NCI-H187 treated with DMSO at 0.1 percent for 48 hours (cell line): ENCODE data around the gene HMCES.

Experiments
- DNase-seq: peaks from one replicate; lab custom pipeline; 2025; lab: John Stamatoyannopoulos, UW

Gene HMCES

GRCh38 chr3:129278439-129278965, at the start of gene HMCES:
Gene HMCES, plus strand, starts transcription at chr3:129278870. Its CDS starts 863 bp downstream, at chr3:129279733.
- peak; percentile 60 for DNase-seq

- DNase-seq: no peak
Observed at GRCh38 chr3:129228891-129229585, 49.6 kb upstream of the HMCES start.

GRCh38 chr3:129230311-129231019, 48.2 kb upstream of the HMCES start:
- DNase-seq: no peak

GRCh38 chr3:129231331-129232119, 47.1 kb upstream of the HMCES start:
- DNase-seq: no peak

- DNase-seq: no peak
Observed at GRCh38 chr3:129233538-129233937, 45.1 kb upstream of the HMCES start.

- DNase-seq: no peak
Observed at GRCh38 chr3:129234441-129234840, 44.2 kb upstream of the HMCES start.

GRCh38 chr3:129235344-129235917, 43.2 kb upstream of the HMCES start:
- no peak for DNase-seq

- DNase-seq: no peak
Observed at GRCh38 chr3:129238945-129239705, 39.5 kb upstream of the HMCES start.

GRCh38 chr3:129239991-129240390, 38.7 kb upstream of the HMCES start:
- DNase-seq: no peak

- no peak for DNase-seq
Observed at GRCh38 chr3:129240436-129240835, 38.2 kb upstream of the HMCES start.

- DNase-seq: no peak
Observed at GRCh38 chr3:129245141-129245540, 33.5 kb upstream of the HMCES start.

- DNase-seq: peak; percentile 41
Observed at GRCh38 chr3:129245641-129246306, 32.9 kb upstream of the HMCES start.

GRCh38 chr3:129246636-129247035, 32.0 kb upstream of the HMCES start:
- no peak for DNase-seq

- DNase-seq: no peak
Observed at GRCh38 chr3:129248286-129248979, 30.2 kb upstream of the HMCES start.

GRCh38 chr3:129249284-129250065, 29.2 kb upstream of the HMCES start, which contains the start of gene COPG1:
Gene COPG1, plus strand, starts transcription at chr3:129249606. Its CDS starts 104 bp downstream, at chr3:129249710.
- DNase-seq: peak; percentile 20

GRCh38 chr3:129252748-129253147, 25.9 kb upstream of the HMCES start:
- no peak for DNase-seq

GRCh38 chr3:129254536-129255230, 24.0 kb upstream of the HMCES start:
- DNase-seq: no peak

- no peak for DNase-seq
Observed at GRCh38 chr3:129256270-129256669, 22.4 kb upstream of the HMCES start.

- no peak for DNase-seq
Observed at GRCh38 chr3:129257609-129258008, 21.1 kb upstream of the HMCES start.
